Astrocyte (in vitro differentiated cells and primary cell): ENCODE results near the gene NKD1. TPM values are rescaled to one million over a fixed set of nuclear protein-coding genes. Genes with fewer than 3 reads are reported as not detected.

Source experiments
- DNase-seq: peaks from one replicate; pipeline ENCODE4 v3.0.0-alpha.2; 2010; ENCODE audit warnings: low read depth
- FAIRE-seq: peaks from 2 replicates; lab custom pipeline; 2011; peaks lifted over from hg19 to GRCh38; lab: Jason Lieb, UNC
- H2AFZ ChIP-seq: 2 replicates; pipeline ENCODE4 v1.6.0; 2012; ENCODE audit warnings: low read depth, low read length, inconsistent platforms
- H3K27ac ChIP-seq: 2 replicates; pipeline ENCODE4 v1.5.1; 2011; ENCODE audit warnings: low read depth, low read length, inconsistent platforms
- H3K27me3 ChIP-seq: 2 replicates; pipeline ENCODE4 v1.6.0; 2011; ENCODE audit warnings: low read length, inconsistent platforms; ENCODE audit not compliant: insufficient read depth
- H3K36me3 ChIP-seq: 2 replicates; pipeline ENCODE4 v1.5.1; 2011; ENCODE audit warnings: low read length, inconsistent platforms; ENCODE audit not compliant: insufficient read depth
- H3K4me1 ChIP-seq: 2 replicates; pipeline ENCODE4 v1.5.1; 2011; ENCODE audit warnings: low read length, inconsistent platforms; ENCODE audit not compliant: insufficient read depth
- H3K4me2 ChIP-seq: 2 replicates; pipeline ENCODE4 v1.6.0; 2012; ENCODE audit warnings: low read length, inconsistent platforms
- H3K4me3 ChIP-seq: 2 replicates; pipeline ENCODE4 v1.5.1; 2011; ENCODE audit warnings: low read depth, mild to moderate bottlenecking, low read length, inconsistent platforms; ENCODE audit not compliant: insufficient read depth
- H3K79me2 ChIP-seq: 2 replicates; pipeline ENCODE4 v1.6.0; 2012; ENCODE audit warnings: mild to moderate bottlenecking, low read length, inconsistent platforms; ENCODE audit not compliant: insufficient read depth
- H3K9ac ChIP-seq: 2 replicates; pipeline ENCODE4 v1.6.0; 2012; ENCODE audit warnings: mild to moderate bottlenecking, low read length, inconsistent platforms
- H3K9me3 ChIP-seq: 2 replicates; pipeline ENCODE4 v1.5.1; 2012; ENCODE audit warnings: low read depth, mild to moderate bottlenecking, low read length, inconsistent platforms; ENCODE audit not compliant: insufficient read depth
- H4K20me1 ChIP-seq: 2 replicates; pipeline ENCODE4 v1.6.0; 2012; ENCODE audit warnings: low read length, inconsistent platforms; ENCODE audit not compliant: insufficient read depth
- H3K27ac Mint-ChIP-seq: one replicate; pipeline ENCODE4 v1.8.0; 2021; ENCODE audit warnings: mild to moderate bottlenecking, mixed read lengths; ENCODE audit not compliant: unreplicated experiment
- H3K27me3 Mint-ChIP-seq: one replicate; pipeline ENCODE4 v1.8.0; 2021; ENCODE audit warnings: low read depth, mixed read lengths; ENCODE audit not compliant: unreplicated experiment
- H3K36me3 Mint-ChIP-seq: one replicate; pipeline ENCODE4 v1.8.0; 2021; ENCODE audit warnings: low read depth, mixed read lengths; ENCODE audit not compliant: unreplicated experiment
- H3K4me1 Mint-ChIP-seq: one replicate; pipeline ENCODE4 v1.8.0; 2021; ENCODE audit warnings: low read depth, mixed read lengths; ENCODE audit not compliant: unreplicated experiment
- H3K4me3 Mint-ChIP-seq: one replicate; pipeline ENCODE4 v1.8.0; 2021; ENCODE audit warnings: mild to moderate bottlenecking, moderate library complexity, mixed read lengths; ENCODE audit not compliant: unreplicated experiment
- H3K9me3 Mint-ChIP-seq: one replicate; pipeline ENCODE4 v1.8.0; 2021; ENCODE audit warnings: mild to moderate bottlenecking, mixed read lengths; ENCODE audit not compliant: unreplicated experiment
- CTCF ChIP-seq: IDR thresholded peaks from 2 replicates; pipeline ENCODE4 v1.5.1; 2011; ENCODE audit warnings: low read depth, mild to moderate bottlenecking, inconsistent platforms, low read length, moderate library complexity; ENCODE audit not compliant: insufficient read depth
- EZH2 ChIP-seq: IDR thresholded peaks from 2 replicates; pipeline ENCODE4 v1.6.1; 2012; ENCODE audit warnings: mild to moderate bottlenecking, low read length, inconsistent platforms; ENCODE audit not compliant: insufficient read depth
- total RNA-seq: library from RNA; stranded (reverse); gene quantifications from 2 replicates; pipeline ENCODE4 v1.2.1, GENCODE V29; 2021

NKD1 gene
- total RNA-seq, 1 donor from 2014 or later, result 9.1 TPM

- Histone ChIP-seq H3K36me3 (no peaks in the 10 kb centered on the region), H3K79me2 (no peaks in the 10 kb centered on the region), H3K4me1 (no peaks in the 10 kb centered on the region), H2AFZ (no peak overlapping the region), H3K9me3 (no peaks in the 10 kb centered on the region), H4K20me1 (no peaks in the 10 kb centered on the region), H3K4me2 (no peak overlapping the region), H3K9ac (no peak overlapping the region), H3K27ac (no peak overlapping the region), H3K4me3 (no peak overlapping the region), H3K27me3 (peaks cover 46% of the 10 kb centered on the region)
- no peak overlapping the region for H3K27ac Mint-ChIP-seq
- peaks cover 86% of the 10 kb centered on the region for H3K27me3 Mint-ChIP-seq
- H3K9me3 Mint-ChIP-seq, result peaks cover 15% of the 10 kb centered on the region
- H3K4me3 Mint-ChIP-seq, result no peak overlapping the region
- DNase-seq, result no peak
- no peaks in the 10 kb centered on the region for H3K4me1 Mint-ChIP-seq
- no peak for FAIRE-seq
- no peaks in the 10 kb centered on the region for H3K36me3 Mint-ChIP-seq
- no peak for TF ChIP-seq EZH2
Measured at GRCh38 chr16:50542703-50543102, 5.5 kb upstream of the NKD1 start.

- no peak overlapping the region for H3K4me3 Mint-ChIP-seq
- Histone ChIP-seq H3K27ac (no peak overlapping the region), H3K27me3 (peaks cover 50% of the 10 kb centered on the region), H3K36me3 (no peaks in the 10 kb centered on the region), H3K4me1 (no peaks in the 10 kb centered on the region), H3K9ac (no peak overlapping the region), H3K9me3 (no peaks in the 10 kb centered on the region), H2AFZ (no peak overlapping the region), H3K4me3 (no peak overlapping the region), H3K79me2 (no peaks in the 10 kb centered on the region), H3K4me2 (no peak overlapping the region), H4K20me1 (no peaks in the 10 kb centered on the region)
- peaks cover 2% of the 10 kb centered on the region for H3K36me3 Mint-ChIP-seq
- peaks cover 71% of the 10 kb centered on the region for H3K27me3 Mint-ChIP-seq
- FAIRE-seq (no peak), DNase-seq (no peak)
- H3K9me3 Mint-ChIP-seq, result peaks cover 12% of the 10 kb centered on the region
- no peak overlapping the region for H3K27ac Mint-ChIP-seq
- TF ChIP-seq EZH2, result no peak
- no peak for TF ChIP-seq CTCF
- H3K4me1 Mint-ChIP-seq, result peaks cover 9% of the 10 kb centered on the region
Measured at GRCh38 chr16:50546125-50546524, 2.1 kb upstream of the NKD1 start.

- Histone ChIP-seq H3K4me2 (peak overlapping the region; percentile 86), H3K4me1 (no peaks in the 10 kb centered on the region), H3K9ac (no peak overlapping the region), H3K9me3 (no peaks in the 10 kb centered on the region), H2AFZ (peak overlapping the region; percentile 78), H3K27ac (no peak overlapping the region), H3K36me3 (no peaks in the 10 kb centered on the region), H3K79me2 (no peaks in the 10 kb centered on the region), H3K4me3 (peak overlapping the region; percentile 62), H4K20me1 (no peaks in the 10 kb centered on the region), H3K27me3 (peaks cover 36% of the 10 kb centered on the region)
- H3K4me1 Mint-ChIP-seq, result peaks cover 9% of the 10 kb centered on the region
- peak; percentile 71 for TF ChIP-seq EZH2
- peak; percentile 5 for TF ChIP-seq CTCF
- peaks cover 67% of the 10 kb centered on the region for H3K27me3 Mint-ChIP-seq
- peaks cover 6% of the 10 kb centered on the region for H3K36me3 Mint-ChIP-seq
- peak overlapping the region; percentile 77 for H3K4me3 Mint-ChIP-seq
- FAIRE-seq (no peak), DNase-seq (no peak)
- peaks cover 12% of the 10 kb centered on the region for H3K9me3 Mint-ChIP-seq
- H3K27ac Mint-ChIP-seq, result no peak overlapping the region
Measured at GRCh38 chr16:50547340-50548124, 664 bp upstream of the NKD1 start.
